Measurements from ENCODE around the gene GIT2. TPM values are rescaled to one million over a fixed set of nuclear protein-coding genes. Genes with fewer than 3 reads are reported as not detected.

GIT2 gene
- total RNA-seq, 1 experiment from 2014 or later = 40.0 TPM

DNA sequence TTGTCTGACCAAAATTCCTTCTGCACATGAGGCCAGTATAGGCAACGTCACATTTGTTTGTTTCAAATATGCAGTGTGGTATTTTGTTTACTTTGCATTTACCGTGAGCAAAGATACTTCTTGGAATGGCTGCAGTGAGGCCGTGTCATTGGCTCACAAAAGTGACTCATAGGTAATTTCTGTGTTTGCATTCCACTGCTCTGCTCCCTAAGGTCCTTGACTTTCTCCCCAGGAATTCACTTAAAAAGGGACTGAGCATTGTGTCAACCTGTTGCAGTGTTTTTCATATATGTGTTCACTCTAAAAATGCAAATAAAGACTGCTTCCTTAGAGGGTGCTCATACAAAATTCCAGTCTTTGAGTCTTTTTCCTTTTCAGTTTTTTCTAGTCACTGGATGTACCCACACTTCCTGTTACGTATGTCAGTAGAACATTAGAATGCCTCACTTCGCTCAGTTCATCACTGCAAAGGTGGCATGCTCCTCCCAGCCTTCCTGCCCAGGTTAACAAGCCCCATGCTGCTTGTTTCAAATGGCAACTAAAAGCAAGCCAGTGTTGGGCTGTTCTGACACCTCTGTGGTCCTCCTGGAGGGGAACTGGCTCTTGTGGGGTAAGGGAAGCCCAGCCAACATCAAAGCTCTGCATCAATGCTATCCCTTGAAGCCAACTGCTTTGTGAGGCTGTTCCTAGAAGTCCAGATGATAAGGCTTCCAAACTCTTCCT lies 43.1 kb upstream of the GIT2 start:
- H3K27ac ChIP-seq (ENCODE audit: low read length) = peak overlapping the region; percentile 96
- H3K27me3 ChIP-seq (ENCODE audit: control insufficient read depth, insufficient read depth, low read length) = no peaks in the 10 kb centered on the region
- TF ChIP-seq SIN3A (IDR thresholded peaks at IDR 0.05; ENCODE audit: borderline replicate concordance, insufficient read depth, low read depth, low read length) = no peak
- no peak for TF ChIP-seq TCF7L2 (IDR thresholded peaks at IDR 0.05; ENCODE audit: low read depth, low read length)
- TF ChIP-seq POLR2AphosphoS5 (IDR thresholded peaks at IDR 0.05; ENCODE audit: low read depth, low read length) = peak; percentile 42; the same call in 1 of the 2 replicates
- peak; percentile 96 for ATAC-seq
- peak; percentile 93 for DNase-seq (ENCODE audit: low read depth, low spot score)
- H3K4me3 ChIP-seq (ENCODE audit: low read depth in 2 of 2, low read length in 2 of 2) = peak overlapping the region in 1 of 2 experiments; percentile 26; a peak in 2 of 4 replicates
- in situ Hi-C loops (cut with HindIII; ENCODE audit: low pct_unique_long_range_greater_than_20kb, low sequenced_read_pairs) = no loop called here
- ChIA-PET CTCF (no interaction called here), POLR2A (no interaction called here)
- intact Hi-C loops (cut with micrococcal nuclease; ENCODE audit: unreplicated experiment) = no loop called here
- no TSS peak for BruUV-seq (replicated peaks)
- H3K9me3 ChIP-seq (ENCODE audit: control insufficient read depth, insufficient read depth, low read depth, low read length) = no peaks in the 10 kb centered on the region
- peaks cover 46% of the 10 kb centered on the region for H3K4me1 ChIP-seq (ENCODE audit: control insufficient read depth, insufficient read depth, low read length)
- peaks cover 3% of the 10 kb centered on the region; the same call in 1 of the 2 replicates for H3K36me3 ChIP-seq (ENCODE audit: control insufficient read depth, insufficient read depth, low read length)

DNA sequence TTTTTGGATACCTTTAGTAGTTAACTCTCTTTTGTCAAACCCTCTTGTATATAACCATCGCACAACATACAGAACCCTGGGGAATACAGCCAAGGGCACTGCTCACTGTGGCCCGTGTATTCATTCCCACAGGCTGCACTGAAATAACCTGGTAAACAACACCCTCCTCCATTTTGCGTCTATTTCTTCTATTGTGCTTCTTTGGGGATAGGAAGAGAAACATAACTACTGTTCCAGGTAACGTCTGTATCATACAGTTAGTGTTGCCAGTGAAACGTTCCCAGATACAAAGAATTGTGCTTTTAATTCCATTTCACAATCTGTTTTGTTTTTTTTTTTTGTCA lies 42.5 kb upstream of the GIT2 start:
- H3K4me1 ChIP-seq (ENCODE audit: control insufficient read depth, insufficient read depth, low read length) = peaks cover 46% of the 10 kb centered on the region
- TSS peak; percentile 65 for BruUV-seq (replicated peaks)
- POLR2A ChIA-PET = interaction anchor here (0.7 kb wide), 1 partner anchor 207 kb away, joined by 7 read pairs; no protein-coding TSS in a partner anchor
- H3K27ac ChIP-seq (ENCODE audit: low read length) = peak overlapping the region; percentile 96
- no peak for DNase-seq (ENCODE audit: low read depth, low spot score)
- H3K9me3 ChIP-seq (ENCODE audit: control insufficient read depth, insufficient read depth, low read depth, low read length) = no peaks in the 10 kb centered on the region
- in situ Hi-C loops (cut with HindIII; ENCODE audit: low pct_unique_long_range_greater_than_20kb, low sequenced_read_pairs) (no loop called here), intact Hi-C loops (cut with micrococcal nuclease; ENCODE audit: unreplicated experiment) (no loop called here)
- no peak overlapping the region; a peak in 1 of 4 replicates for H3K4me3 ChIP-seq (ENCODE audit: low read depth in 2 of 2, low read length in 2 of 2)
- H3K36me3 ChIP-seq (ENCODE audit: control insufficient read depth, insufficient read depth, low read length) = peaks cover 3% of the 10 kb centered on the region; the same call in 1 of the 2 replicates
- peak; percentile 47 for ATAC-seq
- CTCF ChIA-PET = no interaction called here
- H3K27me3 ChIP-seq (ENCODE audit: control insufficient read depth, insufficient read depth, low read length) = no peaks in the 10 kb centered on the region
- no peak for TF ChIP-seq SIN3A (IDR thresholded peaks at IDR 0.05; ENCODE audit: borderline replicate concordance, insufficient read depth, low read depth, low read length)

DNA sequence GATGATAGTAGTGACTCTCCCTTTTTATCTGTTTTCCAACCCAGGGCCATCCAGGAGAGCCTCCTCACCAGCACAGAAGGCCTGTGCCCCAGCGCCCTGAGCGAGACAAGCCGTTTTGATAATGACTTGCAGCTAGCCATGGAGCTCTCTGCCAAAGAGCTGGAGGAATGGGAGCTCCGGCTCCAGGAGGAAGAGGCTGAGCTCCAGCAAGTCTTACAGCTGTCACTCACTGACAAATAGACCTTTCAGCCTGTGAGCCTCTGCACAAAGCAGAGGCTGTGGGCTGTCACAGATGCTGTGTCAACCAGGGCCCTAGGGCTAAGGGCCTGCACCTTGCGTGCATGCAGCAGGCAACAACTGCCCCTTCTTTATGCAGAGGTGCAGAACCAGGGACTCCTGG lies 41.1 kb upstream of the GIT2 start:
- DNase-seq (ENCODE audit: low read depth, low spot score) (no peak), ATAC-seq (no peak)
- H3K36me3 ChIP-seq (ENCODE audit: control insufficient read depth, insufficient read depth, low read length) = peaks cover 3% of the 10 kb centered on the region; the same call in 1 of the 2 replicates
- no TSS peak for BruUV-seq (replicated peaks)
- H3K4me3 ChIP-seq (ENCODE audit: low read depth in 2 of 2, low read length in 2 of 2) = no peak overlapping the region
- H3K4me1 ChIP-seq (ENCODE audit: control insufficient read depth, insufficient read depth, low read length) = peaks cover 42% of the 10 kb centered on the region
- intact Hi-C loops (cut with micrococcal nuclease; ENCODE audit: unreplicated experiment) = no loop called here
- no peaks in the 10 kb centered on the region for H3K9me3 ChIP-seq (ENCODE audit: control insufficient read depth, insufficient read depth, low read depth, low read length)
- ChIA-PET POLR2A (no interaction called here), CTCF (no interaction called here)
- in situ Hi-C loops (cut with HindIII; ENCODE audit: low pct_unique_long_range_greater_than_20kb, low sequenced_read_pairs) = no loop called here
- no peaks in the 10 kb centered on the region for H3K27me3 ChIP-seq (ENCODE audit: control insufficient read depth, insufficient read depth, low read length)
- TF ChIP-seq SIN3A (IDR thresholded peaks at IDR 0.05; ENCODE audit: borderline replicate concordance, insufficient read depth, low read depth, low read length) = no peak
- TF ChIP-seq POLR2AphosphoS5 (IDR thresholded peaks at IDR 0.05; ENCODE audit: low read depth, low read length) = no peak
- TF ChIP-seq CTCF (IDR thresholded peaks at IDR 0.05) = no peak
- no peak for TF ChIP-seq TCF7L2 (IDR thresholded peaks at IDR 0.05; ENCODE audit: low read depth, low read length)
- TF ChIP-seq, protein P1, sequence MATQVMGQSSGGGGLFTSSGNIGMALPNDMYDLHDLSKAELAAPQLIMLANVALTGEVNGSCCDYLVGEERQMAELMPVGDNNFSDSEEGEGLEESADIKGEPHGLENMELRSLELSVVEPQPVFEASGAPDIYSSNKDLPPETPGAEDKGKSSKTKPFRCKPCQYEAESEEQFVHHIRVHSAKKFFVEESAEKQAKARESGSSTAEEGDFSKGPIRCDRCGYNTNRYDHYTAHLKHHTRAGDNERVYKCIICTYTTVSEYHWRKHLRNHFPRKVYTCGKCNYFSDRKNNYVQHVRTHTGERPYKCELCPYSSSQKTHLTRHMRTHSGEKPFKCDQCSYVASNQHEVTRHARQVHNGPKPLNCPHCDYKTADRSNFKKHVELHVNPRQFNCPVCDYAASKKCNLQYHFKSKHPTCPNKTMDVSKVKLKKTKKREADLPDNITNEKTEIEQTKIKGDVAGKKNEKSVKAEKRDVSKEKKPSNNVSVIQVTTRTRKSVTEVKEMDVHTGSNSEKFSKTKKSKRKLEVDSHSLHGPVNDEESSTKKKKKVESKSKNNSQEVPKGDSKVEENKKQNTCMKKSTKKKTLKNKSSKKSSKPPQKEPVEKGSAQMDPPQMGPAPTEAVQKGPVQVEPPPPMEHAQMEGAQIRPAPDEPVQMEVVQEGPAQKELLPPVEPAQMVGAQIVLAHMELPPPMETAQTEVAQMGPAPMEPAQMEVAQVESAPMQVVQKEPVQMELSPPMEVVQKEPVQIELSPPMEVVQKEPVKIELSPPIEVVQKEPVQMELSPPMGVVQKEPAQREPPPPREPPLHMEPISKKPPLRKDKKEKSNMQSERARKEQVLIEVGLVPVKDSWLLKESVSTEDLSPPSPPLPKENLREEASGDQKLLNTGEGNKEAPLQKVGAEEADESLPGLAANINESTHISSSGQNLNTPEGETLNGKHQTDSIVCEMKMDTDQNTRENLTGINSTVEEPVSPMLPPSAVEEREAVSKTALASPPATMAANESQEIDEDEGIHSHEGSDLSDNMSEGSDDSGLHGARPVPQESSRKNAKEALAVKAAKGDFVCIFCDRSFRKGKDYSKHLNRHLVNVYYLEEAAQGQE (IDR thresholded peaks at IDR 0.05; ENCODE audit: insufficient read depth in 1 of 2, low read depth in 2 of 2, low read length in 1 of 2) = no peak
- peak overlapping the region; percentile 96 for H3K27ac ChIP-seq (ENCODE audit: low read length)

Measured in Panc1 (cell line).